Occipital lobe (tissue), 2 donors: ENCODE data around the gene CORO7. TPM values are rescaled to one million over a fixed set of nuclear protein-coding genes. Genes with fewer than 3 reads are reported as not detected.

Experiments used
- DNase-seq: peaks from one replicate; lab custom pipeline; 2025; lab: John Stamatoyannopoulos, UW
- total RNA-seq: library from RNA; depleted of rRNA; stranded (reverse); fragments of >200 nt; gene quantifications from one replicate; pipeline ENCODE4 v1.2.3, GENCODE V29; 2014

The CORO7 gene
- total RNA-seq, 1 donor from 2014 or later: 38.8 TPM

- DNase-seq: no peak
Measured at GRCh38 chr16:4385066-4385788, 31.2 kb downstream of the CORO7 start.

GRCh38 chr16:4384509-4384942 lies 31.9 kb downstream of the CORO7 start:
- no peak for DNase-seq

GRCh38 chr16:4383591-4384444 lies 32.6 kb downstream of the CORO7 start:
- DNase-seq: no peak

- DNase-seq: no peak
Measured at GRCh38 chr16:4382795-4383357, 33.5 kb downstream of the CORO7 start.

- DNase-seq: no peak
Measured at GRCh38 chr16:4381935-4382794, 34.2 kb downstream of the CORO7 start.

GRCh38 chr16:4381072-4381934 lies 35.1 kb downstream of the CORO7 start:
- DNase-seq: no peak

- DNase-seq: no peak
Measured at GRCh38 chr16:4380119-4381063, 36.0 kb downstream of the CORO7 start.

- DNase-seq: no peak
Measured at GRCh38 chr16:4378999-4379690, 37.3 kb downstream of the CORO7 start.

- DNase-seq: no peak
Measured at GRCh38 chr16:4378161-4378666, 38.2 kb downstream of the CORO7 start.

GRCh38 chr16:4377573-4378154 lies 38.7 kb downstream of the CORO7 start:
- no peak for DNase-seq

GRCh38 chr16:4376893-4377572 lies 39.4 kb downstream of the CORO7 start:
- no peak for DNase-seq

- DNase-seq: peak; percentile 58
Measured at GRCh38 chr16:4376126-4376892, 40.1 kb downstream of the CORO7 start.

- no peak for DNase-seq
Measured at GRCh38 chr16:4375717-4376116, 40.7 kb downstream of the CORO7 start.

- DNase-seq: peak; percentile 53
Measured at GRCh38 chr16:4373909-4374742, 42.3 kb downstream of the CORO7 start.

- no peak for DNase-seq
Measured at GRCh38 chr16:4373356-4373908, 43.0 kb downstream of the CORO7 start.
